ENCODE measurements around the gene TIAM2. TPM values are rescaled to one million over a fixed set of nuclear protein-coding genes. Genes with fewer than 3 reads are reported as not detected.

The TIAM2 gene
- total and polyA plus RNA-seq, 10 donors: 4.3 to 21.9 (median 12.9) TPM

DNA sequence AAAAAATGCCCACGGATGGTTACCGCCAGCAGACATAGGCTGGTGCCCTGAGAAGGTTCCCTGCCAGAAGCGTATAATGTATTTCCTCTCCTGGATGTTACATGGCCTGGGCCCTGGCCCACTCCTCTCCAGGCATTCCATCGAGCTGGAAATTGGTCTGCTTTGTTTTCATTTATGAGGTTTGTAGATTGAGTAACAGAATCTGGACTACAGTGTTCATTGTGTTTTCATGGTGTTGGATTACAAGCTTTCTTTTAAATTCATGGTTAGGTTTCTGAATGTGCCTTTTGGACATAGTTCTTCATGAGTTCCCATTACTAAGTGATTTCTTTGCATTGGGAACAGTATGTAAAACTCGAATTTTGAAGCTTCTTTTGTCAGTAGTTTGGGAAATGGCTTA, 6.4 kb downstream of the TIAM2 start:
- peaks cover 0 to 33% (median 7%) of the 10 kb centered on the region in 7 donors for H3K27me3 ChIP-seq (replicated peaks in 1 of 7)
- TF ChIP-seq POLR2A (IDR thresholded peaks at IDR 0.05): no peak
- no peak for TF ChIP-seq POLR2AphosphoS5 (IDR thresholded peaks at IDR 0.05)
- TF ChIP-seq, protein P1, sequence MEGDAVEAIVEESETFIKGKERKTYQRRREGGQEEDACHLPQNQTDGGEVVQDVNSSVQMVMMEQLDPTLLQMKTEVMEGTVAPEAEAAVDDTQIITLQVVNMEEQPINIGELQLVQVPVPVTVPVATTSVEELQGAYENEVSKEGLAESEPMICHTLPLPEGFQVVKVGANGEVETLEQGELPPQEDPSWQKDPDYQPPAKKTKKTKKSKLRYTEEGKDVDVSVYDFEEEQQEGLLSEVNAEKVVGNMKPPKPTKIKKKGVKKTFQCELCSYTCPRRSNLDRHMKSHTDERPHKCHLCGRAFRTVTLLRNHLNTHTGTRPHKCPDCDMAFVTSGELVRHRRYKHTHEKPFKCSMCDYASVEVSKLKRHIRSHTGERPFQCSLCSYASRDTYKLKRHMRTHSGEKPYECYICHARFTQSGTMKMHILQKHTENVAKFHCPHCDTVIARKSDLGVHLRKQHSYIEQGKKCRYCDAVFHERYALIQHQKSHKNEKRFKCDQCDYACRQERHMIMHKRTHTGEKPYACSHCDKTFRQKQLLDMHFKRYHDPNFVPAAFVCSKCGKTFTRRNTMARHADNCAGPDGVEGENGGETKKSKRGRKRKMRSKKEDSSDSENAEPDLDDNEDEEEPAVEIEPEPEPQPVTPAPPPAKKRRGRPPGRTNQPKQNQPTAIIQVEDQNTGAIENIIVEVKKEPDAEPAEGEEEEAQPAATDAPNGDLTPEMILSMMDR (IDR thresholded peaks at IDR 0.05 in 8 of 11, conservative IDR thresholded peaks at IDR 0.05 in 3 of 11): no peak
- no peak overlapping the region for H3K4me3 ChIP-seq
- intact Hi-C loops (cut with DNase I; ENCODE audit: low total_unique reads): no loop called here
- no peak overlapping the region for H3K27ac ChIP-seq
- peaks cover 0 to under 1% (median 0%) of the 10 kb centered on the region in 6 donors for H3K4me1 ChIP-seq
- H3K9me3 ChIP-seq: no peaks in the 10 kb centered on the region
- DNase-seq: no peak
- no peaks in the 10 kb centered on the region for H3K36me3 ChIP-seq
- 75 to 83% (median 81%) methylated on average over 5 of the region's 5 CpGs for WGBS, 5 donors

DNA sequence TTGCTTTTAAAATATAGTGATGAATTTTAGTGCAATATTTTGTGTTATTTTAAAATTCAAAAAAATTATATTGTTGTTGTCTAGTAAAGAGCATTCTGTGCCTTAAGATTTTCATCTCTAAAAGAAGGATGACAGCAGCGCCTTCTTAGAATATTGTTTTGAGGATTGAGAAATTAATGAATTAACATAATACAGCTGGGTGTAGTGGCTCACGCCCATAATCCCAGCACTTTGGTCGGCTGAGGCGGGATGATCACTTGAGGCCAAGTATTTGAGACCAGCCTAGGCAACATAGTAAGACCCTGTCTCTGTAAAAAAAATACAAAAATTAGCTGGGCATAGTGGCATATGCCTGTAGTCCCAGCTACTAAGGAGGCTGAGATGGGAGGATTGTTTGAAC, 6.8 kb downstream of the TIAM2 start:
- Histone ChIP-seq H3K27me3 (replicated peaks in 1 of 7) (peaks cover 0 to 28% (median 4%) of the 10 kb centered on the region in 7 donors), H3K4me1 (no peaks in the 10 kb centered on the region), H3K36me3 (no peaks in the 10 kb centered on the region), H3K4me3 (no peak overlapping the region), H3K9me3 (no peaks in the 10 kb centered on the region), H3K27ac (no peak overlapping the region)
- DNase-seq: no peak
- intact Hi-C loops (cut with DNase I; ENCODE audit: low total_unique reads): no loop called here
- WGBS, 5 donors: 76 to 98% (median 80%) methylated on average over 4 of the region's 4 CpGs
- TF ChIP-seq POLR2A (IDR thresholded peaks at IDR 0.05): no peak
- no peak for TF ChIP-seq POLR2AphosphoS5 (IDR thresholded peaks at IDR 0.05)
- TF ChIP-seq, protein P1 (IDR thresholded peaks at IDR 0.05 in 8 of 11, conservative IDR thresholded peaks at IDR 0.05 in 3 of 11): no peak

DNA sequence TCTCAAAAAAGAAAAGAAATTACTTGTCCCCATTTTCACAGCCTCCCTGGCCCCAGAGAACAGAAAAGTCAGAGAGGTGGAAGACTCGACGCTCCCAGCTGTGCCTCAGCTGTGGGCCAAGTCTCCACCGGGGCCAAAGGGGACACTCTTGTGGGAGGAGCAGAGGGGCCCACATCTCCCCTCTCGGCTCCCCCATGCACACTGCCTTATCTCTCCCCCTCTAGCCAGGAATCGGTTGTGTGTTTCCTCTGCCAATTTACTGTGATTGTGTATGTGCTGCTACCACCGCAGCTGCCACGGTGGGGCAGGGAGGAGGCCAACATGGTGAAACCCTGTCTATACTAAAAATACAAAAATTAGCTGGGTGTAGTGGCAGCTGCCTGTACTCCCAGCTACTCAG, 8.4 kb downstream of the TIAM2 start:
- no peaks in the 10 kb centered on the region for H3K4me1 ChIP-seq
- DNase-seq: no peak
- intact Hi-C loops (cut with DNase I; ENCODE audit: low total_unique reads): no loop called here
- no peak overlapping the region for H3K4me3 ChIP-seq
- WGBS, 5 donors: 33 to 86% (median 53%) methylated on average over 7 of the region's 7 CpGs
- H3K9me3 ChIP-seq: no peaks in the 10 kb centered on the region
- H3K36me3 ChIP-seq: no peaks in the 10 kb centered on the region
- TF ChIP-seq POLR2A (IDR thresholded peaks at IDR 0.05) (no peak), POLR2AphosphoS5 (IDR thresholded peaks at IDR 0.05) (no peak)
- TF ChIP-seq, protein P1 (IDR thresholded peaks at IDR 0.05 in 8 of 11, conservative IDR thresholded peaks at IDR 0.05 in 3 of 11): no peak
- H3K27me3 ChIP-seq (replicated peaks in 1 of 7): peaks cover 0 to 13% (median 0%) of the 10 kb centered on the region in 7 donors
- no peak overlapping the region for H3K27ac ChIP-seq

DNA sequence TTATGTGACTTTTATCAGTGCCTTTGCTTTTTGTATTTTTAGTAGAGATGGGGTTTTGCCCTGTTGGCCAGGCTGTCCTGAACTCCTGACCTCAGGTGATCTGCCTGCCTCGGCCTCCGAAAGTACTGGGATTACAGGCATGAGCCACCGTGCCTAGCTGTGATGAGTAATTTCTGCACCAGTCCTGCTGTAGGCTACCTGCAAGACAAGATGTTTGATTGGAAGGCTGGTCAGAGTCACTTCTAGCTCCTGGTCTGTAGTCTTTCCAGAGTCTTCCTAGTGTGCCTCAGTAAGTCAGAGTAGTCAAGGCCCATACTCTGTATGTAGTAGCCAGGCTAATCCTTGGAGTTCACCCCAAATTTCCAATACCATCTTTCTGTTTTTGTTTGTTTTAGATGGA, 8.9 kb downstream of the TIAM2 start:
- 55 to 90% (median 76%) methylated on average over 3 of the region's 3 CpGs for WGBS, 5 donors
- TF ChIP-seq POLR2AphosphoS5 (IDR thresholded peaks at IDR 0.05): no peak
- TF ChIP-seq, protein P1 (IDR thresholded peaks at IDR 0.05 in 8 of 11, conservative IDR thresholded peaks at IDR 0.05 in 3 of 11): no peak
- TF ChIP-seq POLR2A (IDR thresholded peaks at IDR 0.05): no peak
- Histone ChIP-seq H3K4me3 (no peak overlapping the region), H3K36me3 (no peaks in the 10 kb centered on the region), H3K9me3 (no peaks in the 10 kb centered on the region), H3K4me1 (no peaks in the 10 kb centered on the region), H3K27ac (no peak overlapping the region), H3K27me3 (replicated peaks in 1 of 7) (peaks cover 0 to 8% (median 0%) of the 10 kb centered on the region in 7 donors)
- no peak for DNase-seq
- intact Hi-C loops (cut with DNase I; ENCODE audit: low total_unique reads): no loop called here

All from spleen (tissue), 11 donors.